ENCODE measurements around the gene FOXD2.
"Not testable (repeated sequence)": the region's sequence is repeated elsewhere in the genome, so short reads cannot be mapped to it uniquely, and the experiment has no call there.

- not testable (repeated sequence) for TF ChIP-seq ZNF600 (tag by site-specific recombination; IDR thresholded peaks at IDR 0.05); CTCF (tag by site-specific recombination; IDR thresholded peaks at IDR 0.05); ZBTB11 (tag by site-specific recombination; conservative IDR thresholded peaks at IDR 0.05; ENCODE audit: low read depth)
Observed at GRCh38 chr1:47457547-47457946, 19.7 kb downstream of the FOXD2 start.
